IMR-90 (cell line): Measurements from ENCODE around the gene SMC6. TPM values are rescaled to one million over a fixed set of nuclear protein-coding genes. Genes with fewer than 3 reads are reported as not detected.

ENCODE experiments used
- ATAC-seq: fragments of 200-7000 bp; cut with Tn5 transposase; 2 replicates; pipeline ENCODE4 v1.9.1; 2020; ENCODE audit warnings: low read depth, mild to moderate bottlenecking, moderate library complexity
- BruUV-seq: library from RNA; stranded (reverse); fragments of 400-500 nt; replicated peaks from 2 replicates; lab custom pipeline; 2021; lab: Mats Ljungman, UMichigan
- CTCF ChIA-PET: fragments of 300-600 bp; formaldehyde crosslinking; extraction: SDS; loops from one replicate; lab custom pipeline; 2021; ENCODE audit warnings: antibody characterized with exemption; lab: Yijun Ruan, JAX
- POLR2A ChIA-PET: fragments of 300-600 bp; sonication (Branson Sonifier 250); formaldehyde crosslinking; loops from one replicate; lab custom pipeline; 2022; ENCODE audit warnings: antibody characterized with exemption; ENCODE audit not compliant: unreplicated experiment; lab: Charles Lee
- DNase-seq: peaks from one replicate; pipeline ENCODE4 v3.0.0; 2013
- H2AFZ ChIP-seq: replicated peaks from 2 replicates; pipeline ENCODE3; 2013; ENCODE audit warnings: low read length, mild to moderate bottlenecking; ENCODE audit not compliant: poor library complexity
- H2AK5ac ChIP-seq: 2 replicates; pipeline ENCODE4 v1.6.1; 2013; ENCODE audit warnings: low read depth, low read length, inconsistent platforms
- H2AK9ac ChIP-seq: replicated peaks from 2 replicates; pipeline ENCODE3; 2013; ENCODE audit warnings: mild to moderate bottlenecking, low read depth, low read length, moderate library complexity; ENCODE audit not compliant: poor library complexity
- H2BK120ac ChIP-seq: 2 replicates; pipeline ENCODE4 v1.6.1; 2013; ENCODE audit warnings: low read depth, low read length, inconsistent platforms
- H2BK15ac ChIP-seq: 3 replicates; pipeline ENCODE4 v1.6.1; 2013; ENCODE audit warnings: low read depth, low read length, inconsistent platforms
- H2BK20ac ChIP-seq: 2 replicates; pipeline ENCODE4 v1.6.1; 2013; ENCODE audit warnings: low read depth, mild to moderate bottlenecking, inconsistent platforms, low read length, moderate library complexity
- H2BK5ac ChIP-seq: 2 replicates; pipeline ENCODE4 v1.6.1; 2013; ENCODE audit warnings: mild to moderate bottlenecking, low read depth, low read length, inconsistent platforms; ENCODE audit not compliant: poor library complexity, severe bottlenecking
- H3K14ac ChIP-seq: replicated peaks from 2 replicates; pipeline ENCODE4 v1.6.1; 2013; ENCODE audit warnings: low read depth, low read length, inconsistent platforms
- H3K18ac ChIP-seq: 2 replicates; pipeline ENCODE4 v1.6.1; 2013; ENCODE audit warnings: low read depth, low read length, control low read depth
- H3K23ac ChIP-seq: 2 replicates; pipeline ENCODE4 v1.6.1; 2013; ENCODE audit warnings: low read depth, low read length, inconsistent platforms
- H3K27ac ChIP-seq: 2 replicates; pipeline ENCODE4 v1.5.1; 2013; ENCODE audit warnings: mild to moderate bottlenecking, control low read depth, low read length; ENCODE audit not compliant: insufficient read depth
- H3K27me3 ChIP-seq: 2 replicates; pipeline ENCODE4 v1.6.1; 2013; ENCODE audit warnings: low read length; ENCODE audit not compliant: control insufficient read depth, insufficient read depth
- H3K36me3 ChIP-seq: 2 replicates; pipeline ENCODE4 v1.6.1; 2013; ENCODE audit warnings: low read length, mixed read lengths; ENCODE audit not compliant: control insufficient read depth, insufficient read depth
- H3K4ac ChIP-seq: 2 replicates; pipeline ENCODE4 v1.6.1; 2013; ENCODE audit warnings: low read depth, low read length, inconsistent platforms
- H3K4me1 ChIP-seq: 2 replicates; pipeline ENCODE4 v1.6.1; 2013; ENCODE audit warnings: low read length, mixed read lengths; ENCODE audit not compliant: control insufficient read depth, insufficient read depth
- H3K4me2 ChIP-seq: 2 replicates; pipeline ENCODE4 v1.6.1; 2013; ENCODE audit warnings: low read depth, mild to moderate bottlenecking, control low read depth, low read length, moderate library complexity
- H3K4me3 ChIP-seq: 2 replicates; pipeline ENCODE4 v1.5.1; 2013; ENCODE audit warnings: low read depth, mild to moderate bottlenecking, control low read depth, low read length, moderate library complexity; ENCODE audit not compliant: insufficient read depth
- H3K56ac ChIP-seq: 2 replicates; pipeline ENCODE4 v1.6.1; 2013; ENCODE audit warnings: low read length, inconsistent platforms; ENCODE audit not compliant: insufficient read depth; ENCODE audit errors: extremely low read depth
- H3K79me1 ChIP-seq, 2 experiments: 2 replicates each; pipeline ENCODE4 v1.6.1; 2013; ENCODE audit warnings: low read length in 2 of 2, inconsistent platforms in 1 of 2, low read depth in 1 of 2
- H3K9ac ChIP-seq: 2 replicates; pipeline ENCODE4 v1.6.1; 2013; ENCODE audit warnings: low read depth, low read length, control low read depth
- H3K9me1 ChIP-seq: 2 replicates; pipeline ENCODE4 v1.6.1; 2013; ENCODE audit warnings: low read length, inconsistent platforms; ENCODE audit not compliant: insufficient read depth
- H3K9me3 ChIP-seq: 2 replicates; pipeline ENCODE4 v1.6.1; 2013; ENCODE audit warnings: low read length; ENCODE audit not compliant: control insufficient read depth, insufficient read depth
- H4K20me1 ChIP-seq: 2 replicates; pipeline ENCODE4 v1.6.1; 2013; ENCODE audit warnings: low read length, inconsistent platforms; ENCODE audit not compliant: insufficient read depth
- H4K5ac ChIP-seq: 2 replicates; pipeline ENCODE4 v1.6.1; 2013; ENCODE audit warnings: mild to moderate bottlenecking, low read depth, low read length, control low read depth
- H4K8ac ChIP-seq, 2 experiments: 2 replicates each; pipeline ENCODE4 v1.6.1; 2013; ENCODE audit warnings: low read depth in 2 of 2, low read length in 2 of 2, control low read depth in 1 of 2, inconsistent platforms in 1 of 2
- H4K91ac ChIP-seq: 2 replicates; pipeline ENCODE4 v1.6.1; 2013; ENCODE audit warnings: low read depth, low read length, inconsistent platforms; ENCODE audit not compliant: insufficient read depth
- BHLHE40 ChIP-seq: fragments of 150-350 bp; IDR thresholded peaks from 2 replicates; pipeline ENCODE4 v1.6.1; 2016; ENCODE audit warnings: mild to moderate bottlenecking, low read depth, low read length
- CEBPB ChIP-seq: IDR thresholded peaks from 2 replicates; pipeline ENCODE4 v1.6.1; 2012; ENCODE audit warnings: low read depth, low read length, improper control_type of control experiment
- CHD1 ChIP-seq: IDR thresholded peaks from 2 replicates; pipeline ENCODE4 v1.6.1; 2012; ENCODE audit warnings: low read depth, low read length, improper control_type of control experiment
- FOS ChIP-seq: fragments of 150-350 bp; IDR thresholded peaks from 2 replicates; pipeline ENCODE4 v1.6.1; 2016; ENCODE audit warnings: low read depth, low read length
- MAFK ChIP-seq: IDR thresholded peaks from 2 replicates; pipeline ENCODE4 v1.6.1; 2012; ENCODE audit warnings: low read depth, low read length, improper control_type of control experiment
- MAZ ChIP-seq: IDR thresholded peaks from 2 replicates; pipeline ENCODE4 v1.6.1; 2012; ENCODE audit warnings: low read depth, mild to moderate bottlenecking, low read length, improper control_type of control experiment, moderate library complexity, borderline replicate concordance
- MXI1 ChIP-seq: IDR thresholded peaks from 2 replicates; pipeline ENCODE4 v1.6.1; 2012; ENCODE audit warnings: low read depth, mild to moderate bottlenecking, low read length, moderate library complexity, borderline replicate concordance
- NFE2L2 ChIP-seq: fragments of 150-350 bp; IDR thresholded peaks from 2 replicates; pipeline ENCODE4 v1.6.1; 2016; ENCODE audit warnings: low read depth, mild to moderate bottlenecking, low read length
- POLR2A ChIP-seq: IDR thresholded peaks from 2 replicates; pipeline ENCODE4 v1.6.1; 2012; ENCODE audit warnings: mild to moderate bottlenecking, low read depth, low read length
- RAD21 ChIP-seq: IDR thresholded peaks from 2 replicates; pipeline ENCODE4 v1.6.1; 2012; ENCODE audit warnings: low read length, improper control_type of control experiment
- RCOR1 ChIP-seq: IDR thresholded peaks from 2 replicates; pipeline ENCODE4 v1.6.1; 2012; ENCODE audit warnings: mild to moderate bottlenecking, low read length, improper control_type of control experiment; ENCODE audit not compliant: insufficient replicate concordance
- RFX5 ChIP-seq: IDR thresholded peaks from 2 replicates; pipeline ENCODE4 v1.8.0; 2012; ENCODE audit warnings: low read depth, mild to moderate bottlenecking, low read length, moderate library complexity
- SMC3 ChIP-seq: fragments of 150-350 bp; IDR thresholded peaks from 2 replicates; pipeline ENCODE4 v1.6.1; 2016; ENCODE audit warnings: low read depth, mild to moderate bottlenecking, antibody characterized with exemption, low read length, moderate library complexity
- USF2 ChIP-seq: fragments of 150-350 bp; IDR thresholded peaks from 2 replicates; pipeline ENCODE4 v1.6.1; 2017; ENCODE audit warnings: mild to moderate bottlenecking, antibody characterized with exemption, low read length, low read depth
- WGBS, 2 experiments: methylation state at CpG; one replicate each; pipeline versions ENCODE4 v1.1.5 to v1.1.7; 2013; ENCODE audit warnings: missing lambda C conversion rate in 2 of 2; ENCODE audit not compliant: insufficient read length in 1 of 2; ENCODE audit errors: extremely low coverage in 2 of 2; 5-methylcytosine and 5-hydroxymethylcytosine counted together
- dilution Hi-C: fragments of 300-500 bp; cut with HindIII; formaldehyde crosslinking; loops from one replicate; pipeline ENCODE4 v1.14.3; 2018; ENCODE audit warnings: low sequenced_read_pairs; ENCODE audit not compliant: unreplicated experiment
- in situ Hi-C: fragments of 300-500 bp; cut with MboI; formaldehyde crosslinking; loops from 3 replicates; pipeline ENCODE4 v1.14.3; 2019; ENCODE audit warnings: low sequenced_read_pairs, inconsistent platforms, mixed read lengths
- intact Hi-C: fragments of 100-400 bp; cut with micrococcal nuclease; formaldehyde crosslinking; loops from 2 replicates; pipeline ENCODE4 v1.10.0; 2022
- polyA plus RNA-seq, 3 experiments: library from polyadenylated mRNA; depleted of rRNA; stranded (reverse); fragments of >200 nt; gene quantifications; 2 replicates each; pipeline ENCODE4 v1.2.3, GENCODE V29; 2012; ENCODE audit warnings: low replicate concordance in 1 of 3
- total RNA-seq: library from RNA; depleted of rRNA; stranded (reverse); fragments of >200 nt; gene quantifications from 2 replicates; pipeline ENCODE4 v1.2.3, GENCODE V29; 2012
- TF ChIP-seq, protein P1 (sequence below): conservative IDR thresholded peaks from 2 replicates; pipeline ENCODE4 v1.5.1; 2012; ENCODE audit warnings: mild to moderate bottlenecking, low read depth, low read length, improper control_type of control experiment
- TF ChIP-seq, protein P2 (sequence below): fragments of 150-350 bp; IDR thresholded peaks from 2 replicates; pipeline ENCODE4 v1.6.1; 2016; ENCODE audit warnings: low read depth, mild to moderate bottlenecking, low read length, moderate library complexity, borderline replicate concordance

The SMC6 gene
- total and polyA plus RNA-seq, 2 of the 4 experiments (the other 2 are of a cell fraction): 6.5 to 10.4 TPM

DNA sequence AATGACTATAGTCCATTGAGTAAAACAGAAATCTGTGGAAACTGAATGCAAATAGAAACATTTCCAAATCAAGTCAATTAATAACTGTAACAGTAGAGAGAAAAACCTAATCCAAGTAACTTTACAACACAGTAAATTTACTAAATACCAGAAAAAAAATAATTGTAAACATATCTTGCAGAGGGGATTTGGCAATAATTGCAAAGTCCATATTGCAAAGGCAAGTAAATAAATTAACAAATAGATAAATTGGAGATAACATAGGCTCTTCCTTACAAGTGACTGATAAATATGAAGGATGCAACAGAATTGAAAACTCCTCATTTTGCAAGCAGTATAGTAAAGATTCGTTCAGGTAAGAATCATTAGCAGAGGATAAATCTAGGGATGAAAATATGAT, 65.0 kb downstream of the SMC6 start:
- H3K4ac ChIP-seq: no peak overlapping the region
- H3K27ac ChIP-seq: no peak overlapping the region
- intact Hi-C loops (no loop called here), in situ Hi-C loops (no loop called here), dilution Hi-C loops (no loop called here)
- no peak overlapping the region for H2AFZ ChIP-seq
- no peak overlapping the region for H4K91ac ChIP-seq
- no peak overlapping the region for H3K4me3 ChIP-seq
- H4K20me1 ChIP-seq: no peaks in the 10 kb centered on the region
- BruUV-seq: no TSS peak
- no peak for ATAC-seq
- no peaks in the 10 kb centered on the region for H3K9me3 ChIP-seq
- H3K9ac ChIP-seq: no peak overlapping the region
- no peak overlapping the region for H2AK5ac ChIP-seq
- H3K27me3 ChIP-seq: no peaks in the 10 kb centered on the region
- no peak overlapping the region for H3K14ac ChIP-seq
- 0 out of 2 replicates have a peak, but pooled peaks cover 4% of the 10 kb centered on the region for H3K36me3 ChIP-seq
- no peaks in the 10 kb centered on the region for H3K9me1 ChIP-seq
- no peak overlapping the region for H2BK120ac ChIP-seq
- no peak for TF ChIP-seq MAFK
- TF ChIP-seq, protein P1, sequence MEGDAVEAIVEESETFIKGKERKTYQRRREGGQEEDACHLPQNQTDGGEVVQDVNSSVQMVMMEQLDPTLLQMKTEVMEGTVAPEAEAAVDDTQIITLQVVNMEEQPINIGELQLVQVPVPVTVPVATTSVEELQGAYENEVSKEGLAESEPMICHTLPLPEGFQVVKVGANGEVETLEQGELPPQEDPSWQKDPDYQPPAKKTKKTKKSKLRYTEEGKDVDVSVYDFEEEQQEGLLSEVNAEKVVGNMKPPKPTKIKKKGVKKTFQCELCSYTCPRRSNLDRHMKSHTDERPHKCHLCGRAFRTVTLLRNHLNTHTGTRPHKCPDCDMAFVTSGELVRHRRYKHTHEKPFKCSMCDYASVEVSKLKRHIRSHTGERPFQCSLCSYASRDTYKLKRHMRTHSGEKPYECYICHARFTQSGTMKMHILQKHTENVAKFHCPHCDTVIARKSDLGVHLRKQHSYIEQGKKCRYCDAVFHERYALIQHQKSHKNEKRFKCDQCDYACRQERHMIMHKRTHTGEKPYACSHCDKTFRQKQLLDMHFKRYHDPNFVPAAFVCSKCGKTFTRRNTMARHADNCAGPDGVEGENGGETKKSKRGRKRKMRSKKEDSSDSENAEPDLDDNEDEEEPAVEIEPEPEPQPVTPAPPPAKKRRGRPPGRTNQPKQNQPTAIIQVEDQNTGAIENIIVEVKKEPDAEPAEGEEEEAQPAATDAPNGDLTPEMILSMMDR: no peak
- no peak for TF ChIP-seq MXI1
- no peak for TF ChIP-seq RFX5
- no peak for TF ChIP-seq SMC3
- TF ChIP-seq BHLHE40: no peak
- no peak for TF ChIP-seq MAZ
- no peak for TF ChIP-seq CHD1
- no peak for TF ChIP-seq CEBPB
- TF ChIP-seq USF2: no peak
- TF ChIP-seq NFE2L2: no peak
- no peak for TF ChIP-seq RCOR1
- no peak for TF ChIP-seq POLR2A
- no peak for TF ChIP-seq FOS
- TF ChIP-seq, protein P2, sequence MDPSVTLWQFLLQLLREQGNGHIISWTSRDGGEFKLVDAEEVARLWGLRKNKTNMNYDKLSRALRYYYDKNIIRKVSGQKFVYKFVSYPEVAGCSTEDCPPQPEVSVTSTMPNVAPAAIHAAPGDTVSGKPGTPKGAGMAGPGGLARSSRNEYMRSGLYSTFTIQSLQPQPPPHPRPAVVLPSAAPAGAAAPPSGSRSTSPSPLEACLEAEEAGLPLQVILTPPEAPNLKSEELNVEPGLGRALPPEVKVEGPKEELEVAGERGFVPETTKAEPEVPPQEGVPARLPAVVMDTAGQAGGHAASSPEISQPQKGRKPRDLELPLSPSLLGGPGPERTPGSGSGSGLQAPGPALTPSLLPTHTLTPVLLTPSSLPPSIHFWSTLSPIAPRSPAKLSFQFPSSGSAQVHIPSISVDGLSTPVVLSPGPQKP: no peak
- no peak for TF ChIP-seq RAD21
- H2BK15ac ChIP-seq: no peak overlapping the region
- no CpG with 5 or more reads among the region's 1 CpG for WGBS, 2 experiments
- no peak overlapping the region for H2BK20ac ChIP-seq
- H4K5ac ChIP-seq: no peak overlapping the region
- no peak overlapping the region for H3K23ac ChIP-seq
- no peaks in the 10 kb centered on the region for H3K4me1 ChIP-seq
- peaks cover 0 to 4% of the 10 kb centered on the region in 2 experiments; a peak in 1 of 4 replicates for H3K79me1 ChIP-seq
- DNase-seq: no peak
- no peak overlapping the region for H3K18ac ChIP-seq
- H3K56ac ChIP-seq: no peak overlapping the region
- ChIA-PET POLR2A (no interaction called here), CTCF (no interaction called here)
- H2BK5ac ChIP-seq: no peak overlapping the region
- H4K8ac ChIP-seq: no peak overlapping the region
- H2AK9ac ChIP-seq: no peak overlapping the region
- no peak overlapping the region for H3K4me2 ChIP-seq
